Erythroblast (primary cell): ENCODE data around the gene EFCAB14.

Source experiments
- GATA1 ChIP-seq: IDR thresholded peaks from 2 replicates; pipeline ENCODE4 v1.6.1; 2011; ENCODE audit warnings: low read depth, mild to moderate bottlenecking, control low read depth, low read length, moderate library complexity
- POLR2A ChIP-seq: IDR thresholded peaks from 2 replicates; pipeline ENCODE4 v1.6.1; 2011; ENCODE audit warnings: mild to moderate bottlenecking, low read length

DNA sequence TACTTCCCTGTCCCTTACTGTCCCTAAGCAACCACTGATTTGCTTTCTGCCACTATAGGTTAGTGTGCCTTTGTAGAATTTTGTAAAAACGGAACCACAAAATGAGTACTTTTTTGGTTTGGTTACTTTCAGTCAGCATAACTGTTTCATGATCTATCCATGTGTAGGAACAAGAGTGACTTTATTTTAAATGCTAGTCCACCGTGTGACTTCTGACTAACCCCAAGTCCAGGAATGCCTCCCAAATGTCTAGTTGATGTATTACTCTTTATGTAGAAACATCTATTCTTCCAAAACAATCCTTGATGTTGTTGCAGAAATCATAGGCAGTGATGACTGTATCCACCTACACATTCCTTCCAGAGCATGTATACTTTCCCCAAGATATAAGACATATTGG, 72.1 kb downstream of the EFCAB14 start:
- TF ChIP-seq POLR2A (no peak), GATA1 (no peak)
